Osteoblast (primary cell): Measurements from ENCODE around the gene STAT4. TPM values are rescaled to one million over a fixed set of nuclear protein-coding genes. Genes with fewer than 3 reads are reported as not detected.
A peak's percentile ranks its signal among the peaks of the same experiment; 100 is the strongest.

ENCODE experiments used
- DNase-seq: peaks from one replicate; pipeline ENCODE4 v3.0.0; 2011; ENCODE audit warnings: low spot score, mixed read lengths; ENCODE audit not compliant: insufficient read length; ENCODE audit errors: missing footprints
- H2AFZ ChIP-seq: 2 replicates; pipeline ENCODE4 v1.6.0; 2011; ENCODE audit warnings: mild to moderate bottlenecking, low read length
- H3K27ac ChIP-seq: 2 replicates; pipeline ENCODE4 v1.5.1; 2011; ENCODE audit warnings: mild to moderate bottlenecking, low read depth, low read length, moderate library complexity
- H3K27me3 ChIP-seq: 2 replicates; pipeline ENCODE4 v1.6.0; 2012; ENCODE audit warnings: mild to moderate bottlenecking, control low read depth, inconsistent platforms, low read length, moderate library complexity; ENCODE audit not compliant: insufficient read depth
- H3K36me3 ChIP-seq: 2 replicates; pipeline ENCODE4 v1.5.1; 2011; ENCODE audit warnings: mild to moderate bottlenecking, low read length, control low read depth, moderate library complexity; ENCODE audit not compliant: insufficient read depth
- H3K4me1 ChIP-seq: 2 replicates; pipeline ENCODE4 v1.5.1; 2011; ENCODE audit warnings: mild to moderate bottlenecking, low read length, control low read depth, moderate library complexity; ENCODE audit not compliant: insufficient read depth
- H3K4me2 ChIP-seq: 2 replicates; pipeline ENCODE4 v1.6.0; 2011; ENCODE audit warnings: mild to moderate bottlenecking, low read length; ENCODE audit not compliant: insufficient read depth
- H3K4me3 ChIP-seq: fragments of 200-600 bp; sonication (generic); 3 replicates; pipeline ENCODE4 v1.5.1; 2012; ENCODE audit warnings: mild to moderate bottlenecking, low read length, inconsistent platforms; ENCODE audit not compliant: insufficient read depth
- H3K79me2 ChIP-seq: 2 replicates; pipeline ENCODE4 v1.6.0; 2012; ENCODE audit warnings: mild to moderate bottlenecking, low read length, control low read depth, inconsistent platforms; ENCODE audit not compliant: insufficient read depth
- H3K9me3 ChIP-seq: 2 replicates; pipeline ENCODE4 v1.5.1; 2011; ENCODE audit warnings: low read depth, low read length, control low read depth
- H4K20me1 ChIP-seq: 2 replicates; pipeline ENCODE4 v1.6.0; 2012; ENCODE audit warnings: mild to moderate bottlenecking, low read length, control low read depth; ENCODE audit not compliant: insufficient read depth
- CTCF ChIP-seq: IDR thresholded peaks from 2 replicates; pipeline ENCODE4 v1.5.1; 2011; ENCODE audit warnings: mild to moderate bottlenecking, low read depth, low read length, moderate library complexity; ENCODE audit errors: extremely low read depth
- total RNA-seq: library from RNA; depleted of rRNA; stranded (reverse); fragments of >200 nt; gene quantifications from 2 replicates; pipeline ENCODE4 v1.2.3, GENCODE V29; 2012

STAT4 gene
- total RNA-seq, 1 donor = 16.6 TPM

- Histone ChIP-seq H3K4me1 (peaks cover 12% of the 10 kb centered on the region), H2AFZ (no peak overlapping the region), H3K27me3 (no peaks in the 10 kb centered on the region), H3K9me3 (no peaks in the 10 kb centered on the region), H3K4me2 (no peak overlapping the region), H3K4me3 (no peak overlapping the region), H3K27ac (peak overlapping the region; percentile 30), H3K79me2 (peaks cover 3% of the 10 kb centered on the region), H3K36me3 (peaks cover 100% of the 10 kb centered on the region), H4K20me1 (peaks cover 11% of the 10 kb centered on the region)
- TF ChIP-seq CTCF = no peak
- no peak for DNase-seq
Measured at GRCh38 chr2:190986221-190986953, 164.4 kb downstream of the STAT4 start.

DNA sequence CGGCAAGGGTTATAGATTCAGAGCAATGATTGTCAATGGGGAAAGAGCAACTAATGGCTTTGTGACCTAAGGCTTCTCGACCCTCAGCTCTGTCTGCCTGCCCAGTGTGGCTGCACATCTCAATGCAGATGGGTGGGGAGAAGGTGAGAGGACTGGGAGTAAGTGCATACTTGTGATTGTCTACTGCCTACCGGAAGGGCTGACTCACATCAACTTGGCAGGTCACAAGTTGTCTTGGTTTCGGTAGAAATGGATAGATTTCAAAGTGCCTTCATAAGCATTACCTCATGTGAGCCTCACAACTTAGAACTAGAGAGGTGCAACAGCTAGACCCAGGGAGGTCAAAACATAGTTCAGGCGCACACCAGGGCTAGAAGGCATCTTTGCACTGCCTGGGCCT is 166.2 kb downstream of the STAT4 start:
- DNase-seq = peak; percentile 78
- peaks cover 19% of the 10 kb centered on the region for H3K4me1 ChIP-seq

GRCh38 chr2:190982262-190983034 is 168.3 kb downstream of the STAT4 start:
- no peak overlapping the region for H3K27ac ChIP-seq
- H3K36me3 ChIP-seq = peaks cover 100% of the 10 kb centered on the region
- no peak overlapping the region for H3K4me3 ChIP-seq
- DNase-seq = no peak
- no peak overlapping the region for H2AFZ ChIP-seq
- no peak overlapping the region for H3K4me2 ChIP-seq
- peaks cover 3% of the 10 kb centered on the region for H3K79me2 ChIP-seq
- peaks cover 27% of the 10 kb centered on the region for H3K4me1 ChIP-seq
- peaks cover 32% of the 10 kb centered on the region for H4K20me1 ChIP-seq
- no peaks in the 10 kb centered on the region for H3K27me3 ChIP-seq
- H3K9me3 ChIP-seq = no peaks in the 10 kb centered on the region
- no peak for TF ChIP-seq CTCF

More for the DNA sequence above, 166.2 kb downstream of the STAT4 start:
- no peak for TF ChIP-seq CTCF
- H3K79me2 ChIP-seq = peaks cover 3% of the 10 kb centered on the region
- H3K4me3 ChIP-seq = no peak overlapping the region
- peaks cover 27% of the 10 kb centered on the region for H4K20me1 ChIP-seq
- no peaks in the 10 kb centered on the region for H3K27me3 ChIP-seq
- H3K4me2 ChIP-seq = no peak overlapping the region
- peak overlapping the region; percentile 15 for H3K27ac ChIP-seq
- H2AFZ ChIP-seq = no peak overlapping the region
- H3K36me3 ChIP-seq = peaks cover 100% of the 10 kb centered on the region
- H3K9me3 ChIP-seq = no peaks in the 10 kb centered on the region

- peaks cover 32% of the 10 kb centered on the region for H4K20me1 ChIP-seq
Measured at GRCh38 chr2:190981733-190982132, 169.1 kb downstream of the STAT4 start.

More at GRCh38 chr2:190981733-190982132, 169.1 kb downstream of the STAT4 start:
- Histone ChIP-seq H3K27ac (no peak overlapping the region), H3K27me3 (no peaks in the 10 kb centered on the region), H3K9me3 (no peaks in the 10 kb centered on the region), H2AFZ (no peak overlapping the region), H3K4me3 (no peak overlapping the region), H3K36me3 (peaks cover 100% of the 10 kb centered on the region), H3K4me2 (no peak overlapping the region), H3K79me2 (peaks cover 3% of the 10 kb centered on the region), H3K4me1 (peaks cover 27% of the 10 kb centered on the region)
- no peak for TF ChIP-seq CTCF
- DNase-seq = no peak
